ENCODE results near the gene GMDS.

Gene GMDS

DNA sequence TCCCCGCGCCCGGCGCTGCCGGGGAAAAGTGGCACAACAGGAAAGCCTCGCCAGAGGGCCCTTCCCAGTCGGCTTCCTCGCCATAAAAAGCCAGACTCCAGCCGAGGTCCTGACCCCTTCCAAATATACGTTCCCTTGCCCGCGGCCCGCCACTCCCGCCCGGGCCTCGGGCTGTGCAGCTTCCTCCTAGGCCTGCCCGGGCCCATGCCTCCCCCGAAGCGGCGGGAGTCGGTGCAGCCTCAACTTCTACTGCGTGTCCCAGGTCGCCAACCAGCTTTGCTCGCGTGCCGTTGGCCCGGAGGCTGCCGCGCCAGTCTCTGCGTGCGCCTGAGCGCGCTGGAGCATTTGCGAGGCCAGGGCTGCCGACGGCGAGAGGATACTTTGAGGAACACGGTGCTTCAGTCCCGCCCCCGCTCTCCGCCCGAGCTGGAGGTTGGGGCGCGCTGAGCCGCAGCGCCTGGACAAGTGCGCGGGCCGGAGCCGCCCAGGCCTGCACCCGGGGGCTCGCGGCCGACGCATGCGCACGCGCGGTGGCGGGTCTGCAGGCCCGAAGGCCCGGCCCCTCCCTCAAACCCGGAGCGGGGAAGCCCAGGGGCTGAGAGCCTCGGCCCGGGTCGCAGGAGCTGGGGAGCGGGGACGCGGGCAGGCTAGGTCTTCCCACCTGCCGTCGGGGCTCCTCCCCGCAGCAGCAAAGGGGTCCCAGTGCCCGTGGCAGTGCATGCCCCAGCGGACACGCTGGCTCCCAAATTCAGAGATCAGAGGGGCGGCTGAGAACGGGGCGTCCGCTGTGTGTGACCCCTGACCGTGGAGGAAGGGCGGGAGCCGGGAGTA lies 625.5 kb downstream of the GMDS start:
- DNase-seq (ENCODE audit: low read depth in 2 of 2), result no peak
- no peak overlapping the region for H3K4me3 ChIP-seq (replicated peaks in 1 of 2; ENCODE audit: low read depth in 2 of 2, low read length in 2 of 2)
- TF ChIP-seq, protein P1, sequence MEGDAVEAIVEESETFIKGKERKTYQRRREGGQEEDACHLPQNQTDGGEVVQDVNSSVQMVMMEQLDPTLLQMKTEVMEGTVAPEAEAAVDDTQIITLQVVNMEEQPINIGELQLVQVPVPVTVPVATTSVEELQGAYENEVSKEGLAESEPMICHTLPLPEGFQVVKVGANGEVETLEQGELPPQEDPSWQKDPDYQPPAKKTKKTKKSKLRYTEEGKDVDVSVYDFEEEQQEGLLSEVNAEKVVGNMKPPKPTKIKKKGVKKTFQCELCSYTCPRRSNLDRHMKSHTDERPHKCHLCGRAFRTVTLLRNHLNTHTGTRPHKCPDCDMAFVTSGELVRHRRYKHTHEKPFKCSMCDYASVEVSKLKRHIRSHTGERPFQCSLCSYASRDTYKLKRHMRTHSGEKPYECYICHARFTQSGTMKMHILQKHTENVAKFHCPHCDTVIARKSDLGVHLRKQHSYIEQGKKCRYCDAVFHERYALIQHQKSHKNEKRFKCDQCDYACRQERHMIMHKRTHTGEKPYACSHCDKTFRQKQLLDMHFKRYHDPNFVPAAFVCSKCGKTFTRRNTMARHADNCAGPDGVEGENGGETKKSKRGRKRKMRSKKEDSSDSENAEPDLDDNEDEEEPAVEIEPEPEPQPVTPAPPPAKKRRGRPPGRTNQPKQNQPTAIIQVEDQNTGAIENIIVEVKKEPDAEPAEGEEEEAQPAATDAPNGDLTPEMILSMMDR (IDR thresholded peaks at IDR 0.05; ENCODE audit: low read depth, low read length), result no peak

DNA sequence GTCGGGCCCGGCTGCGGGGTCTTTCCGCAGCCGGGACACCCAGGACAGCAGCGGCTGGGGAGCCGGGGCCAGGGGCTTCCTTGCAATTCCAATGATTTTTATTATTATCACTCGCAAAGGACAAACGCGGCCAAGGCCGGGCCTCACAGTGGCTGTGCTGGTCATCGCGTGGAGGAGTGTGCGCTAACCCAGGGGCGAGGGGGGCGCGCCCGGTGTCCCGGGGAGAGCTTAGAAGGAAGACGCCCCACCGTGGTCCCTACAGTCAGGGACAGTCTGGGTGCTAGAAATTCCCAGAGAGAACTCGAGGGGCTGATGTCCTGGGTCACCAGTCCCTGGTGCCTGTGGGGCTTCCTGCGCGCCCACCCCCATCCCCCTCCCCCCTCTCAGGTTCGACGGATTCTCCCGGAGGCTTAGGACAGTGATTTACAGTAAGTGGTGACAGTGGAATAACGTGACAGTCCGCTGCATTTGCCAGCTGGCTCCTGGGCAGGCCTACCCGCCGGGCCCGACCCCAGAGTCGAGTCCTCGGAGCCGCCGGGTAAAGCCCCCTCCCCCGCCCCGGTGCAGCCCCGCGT lies 626.2 kb downstream of the GMDS start:
- DNase-seq (ENCODE audit: low read depth in 2 of 2), result no peak
- TF ChIP-seq, protein P1 (IDR thresholded peaks at IDR 0.05; ENCODE audit: low read depth, low read length), result no peak
- no peak overlapping the region for H3K4me3 ChIP-seq (replicated peaks in 1 of 2; ENCODE audit: low read depth in 2 of 2, low read length in 2 of 2)

DNA sequence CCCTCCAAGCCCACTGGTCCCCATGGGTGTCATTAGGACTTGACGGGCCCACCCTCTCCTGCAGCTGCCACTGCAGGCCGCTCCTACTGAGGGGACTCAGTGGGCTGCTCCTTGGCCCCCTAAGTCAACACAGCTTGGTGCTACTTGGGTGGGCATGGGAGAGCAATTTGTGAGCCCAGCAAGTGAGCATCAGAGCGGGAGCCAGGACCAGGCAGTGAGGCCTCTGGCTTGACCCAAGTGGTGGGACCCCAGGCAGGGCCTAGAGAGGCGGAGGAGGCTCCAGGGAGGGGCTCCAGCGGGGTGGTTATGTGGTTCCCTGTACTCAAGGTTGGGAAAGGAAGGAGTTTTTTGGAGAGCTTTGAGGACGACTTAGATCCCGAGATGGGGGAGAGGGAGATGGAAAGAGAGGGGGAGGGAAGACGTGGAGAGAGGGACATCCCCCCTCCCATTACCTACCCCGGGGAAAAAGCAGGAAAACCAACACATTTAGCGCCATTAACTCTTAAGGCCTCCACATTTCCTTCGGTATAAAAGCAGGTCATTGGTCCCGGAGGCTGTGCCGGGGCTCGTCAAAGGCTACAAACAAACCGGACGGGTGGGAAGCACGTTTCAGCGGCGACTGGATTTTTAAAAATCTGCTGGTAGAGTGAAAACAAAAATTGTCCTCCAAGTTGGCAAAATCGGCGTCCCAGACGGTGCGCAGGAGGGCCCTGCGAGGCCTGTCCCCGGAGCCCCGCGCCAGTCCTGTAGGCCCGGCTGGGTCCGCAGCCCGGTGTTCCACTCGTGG lies 626.9 kb downstream of the GMDS start:
- no peak overlapping the region for H3K4me3 ChIP-seq (replicated peaks in 1 of 2; ENCODE audit: low read depth in 2 of 2, low read length in 2 of 2)
- no peak for DNase-seq (ENCODE audit: low read depth in 2 of 2)
- TF ChIP-seq, protein P1 (IDR thresholded peaks at IDR 0.05; ENCODE audit: low read depth, low read length), result no peak

DNA sequence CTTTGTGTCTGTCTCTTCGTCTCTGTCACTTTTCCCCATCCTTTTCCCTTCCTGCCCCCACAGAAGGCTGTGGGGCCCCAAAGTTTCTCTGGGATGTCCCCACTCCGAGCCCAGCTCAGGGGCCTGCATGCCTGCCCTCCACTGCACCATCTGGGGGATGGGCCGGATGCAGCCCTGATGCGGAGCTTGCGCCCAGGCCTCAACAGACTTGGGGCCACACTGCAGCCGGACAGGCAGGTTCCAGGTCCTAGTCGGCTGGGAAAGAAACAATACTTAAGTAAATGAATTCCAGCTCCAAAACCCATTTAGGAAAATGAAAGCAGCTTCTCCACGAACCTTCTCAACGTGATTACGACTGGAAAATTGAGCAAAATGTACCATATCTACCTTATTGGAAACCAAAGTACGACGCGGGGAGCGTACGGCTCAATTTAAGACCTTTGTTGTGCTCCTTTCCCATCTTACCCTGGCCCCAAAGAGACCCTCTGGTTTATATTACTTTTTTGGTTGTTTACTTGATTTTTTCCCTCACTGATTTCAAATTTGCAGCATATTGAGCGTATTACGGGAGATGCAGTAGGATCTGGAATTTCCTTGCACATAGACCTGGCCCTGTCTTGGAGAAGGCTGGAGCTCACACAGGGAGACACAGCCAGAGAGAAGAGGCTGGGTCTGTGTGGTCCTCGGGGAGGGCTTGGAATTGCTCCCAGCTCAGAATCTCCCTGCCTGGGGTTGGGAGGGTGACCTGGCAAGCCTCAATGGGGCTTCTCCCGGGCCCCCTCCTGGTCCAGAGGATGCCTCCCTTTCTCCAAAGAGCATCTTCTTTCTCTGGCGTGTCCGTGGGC lies 627.7 kb downstream of the GMDS start:
- TF ChIP-seq, protein P1 (IDR thresholded peaks at IDR 0.05; ENCODE audit: low read depth, low read length), result no peak
- H3K4me3 ChIP-seq (replicated peaks in 1 of 2; ENCODE audit: low read depth in 2 of 2, low read length in 2 of 2), result no peak overlapping the region
- no peak for DNase-seq (ENCODE audit: low read depth in 2 of 2)

DNA sequence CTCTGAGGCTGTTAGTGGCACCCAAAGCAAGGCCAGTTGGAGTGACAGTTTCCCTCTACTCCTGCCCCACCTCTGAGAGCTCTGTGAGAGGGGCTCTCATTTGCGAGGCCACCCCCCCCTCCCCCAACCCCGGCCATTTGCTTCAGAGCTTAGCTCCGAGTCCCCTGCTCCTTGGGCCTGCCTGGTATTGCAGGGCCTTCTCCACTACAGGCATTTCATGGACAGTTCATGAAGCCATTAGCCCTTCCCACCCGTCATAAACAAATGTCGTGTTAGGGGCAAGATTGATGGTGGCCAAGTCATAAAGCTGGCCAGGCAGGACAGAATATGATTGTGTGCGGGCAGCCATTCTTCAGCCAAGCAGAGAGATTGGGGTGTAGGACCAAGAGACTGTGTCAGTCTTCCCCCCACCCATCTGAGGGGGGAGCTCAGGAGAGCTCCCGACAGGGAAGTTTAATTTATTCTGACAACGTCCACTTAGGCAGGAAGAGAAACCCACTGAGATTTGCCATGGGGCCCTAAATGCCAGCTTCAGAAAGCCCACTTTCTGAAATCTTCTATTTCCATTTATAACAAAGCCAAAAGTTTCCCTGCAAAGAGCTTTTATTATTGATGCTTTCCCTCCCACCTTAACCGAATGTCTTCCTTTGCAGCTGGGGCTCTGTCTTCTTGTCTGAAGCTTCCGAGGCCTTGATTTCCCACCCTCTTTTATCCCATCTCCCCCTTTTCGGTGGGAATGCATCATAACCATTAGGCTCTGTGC lies 628.5 kb downstream of the GMDS start:
- DNase-seq (ENCODE audit: low read depth in 2 of 2), result no peak
- H3K4me3 ChIP-seq (replicated peaks in 1 of 2; ENCODE audit: low read depth in 2 of 2, low read length in 2 of 2), result no peak overlapping the region
- TF ChIP-seq, protein P1 (IDR thresholded peaks at IDR 0.05; ENCODE audit: low read depth, low read length), result no peak
